K562 (cell line): ENCODE measurements around the gene ILF3. TPM values are rescaled to one million over a fixed set of nuclear protein-coding genes. Genes with fewer than 3 reads are reported as not detected.

Experiments used
- CTCF ChIP-seq, 3 experiments: IDR thresholded peaks in 2 of 3; conservative IDR thresholded peaks in 1 of 3; 2 replicates each; pipeline ENCODE4 v1.5.1; 2011 to 2012; ENCODE audit warnings: low read length in 3 of 3, mild to moderate bottlenecking in 3 of 3, control low read depth in 2 of 3, improper control_type of control experiment in 1 of 3, inconsistent platforms in 1 of 3, low read depth in 1 of 3, mixed read lengths in 1 of 3, moderate library complexity in 1 of 3; ENCODE audit not compliant: insufficient read depth in 2 of 3
- EGR1 ChIP-seq: fragments of 450-650 bp; conservative IDR thresholded peaks from 2 replicates; pipeline ENCODE4 v1.6.1; 2017; ENCODE audit warnings: mild to moderate bottlenecking
- PRDM10 ChIP-seq: fragments of 450-650 bp; IDR thresholded peaks from 2 replicates; pipeline ENCODE4 v1.6.1; 2018; ENCODE audit not compliant: partially characterized antibody
- ZBTB7A ChIP-seq: IDR thresholded peaks from 2 replicates; pipeline ENCODE4 v1.6.1; 2011; ENCODE audit warnings: low read depth, mild to moderate bottlenecking, low read length, moderate library complexity, borderline replicate concordance; ENCODE audit not compliant: control insufficient read depth
- polyA plus RNA-seq, 8 experiments: library from polyadenylated mRNA; depleted of rRNA in 4 of 8; stranded (reverse) in 5 of 8; unstranded in 3 of 8; fragments of >200 nt; fragmentation: Nextera tagmentation in 2 of 8; fragmentation: Illumina TruSeq in 1 of 8; extraction: Ambion mirVana in 2 of 8; extraction: Trizol in 1 of 8; gene quantifications; 2 replicates each; pipeline versions ENCODE4 v1.2.1 to v1.2.3, GENCODE V29; 2011 to 2014; ENCODE audit warnings: inconsistent platforms in 1 of 8, missing spikeins in 1 of 8
- total RNA-seq, 7 experiments: library from RNA; depleted of rRNA in 6 of 7; stranded (reverse); fragments of >200 nt in 6 of 7; fragmentation: Illumina TruSeq in 2 of 7; extraction: Trizol in 2 of 7; gene quantifications; 2 replicates each; pipeline versions ENCODE4 v1.2.1 to v1.2.3, GENCODE V29; 2011 to 2021; ENCODE audit warnings: low replicate concordance in 1 of 7

The ILF3 gene
- total and polyA plus RNA-seq, 9 of the 15 experiments (the other 6 are each of a cell fraction or from before 2014, with no cell fraction given) = 26.0 to 453 (median 175) TPM

- TF ChIP-seq PRDM10 (peak; percentile 93), CTCF (IDR thresholded peaks at IDR 0.05 in 2 of 3, conservative IDR thresholded peaks at IDR 0.05 in 1 of 3; ENCODE audit: insufficient read depth in 2 of 3, low read depth in 1 of 3, low read length in 3 of 3) (peak; percentile 52 to 61 (median 57); a peak in 5 of 6 replicates), ZBTB7A (peak; percentile 88), EGR1 (no peak)
These were observed 47.9 kb downstream of the ILF3 start (continued) for GRCh38 chr19:10701955-10702525.
